Retinal pigment epithelial cell (primary cell): ENCODE data around the gene FCMR.

Source experiments
- DNase-seq: peaks from one replicate; pipeline ENCODE4 v3.0.0-alpha.2; 2010; ENCODE audit warnings: low read depth
- H3K4me3 ChIP-seq: 2 replicates; pipeline ENCODE4 v1.5.1; 2011; ENCODE audit warnings: mild to moderate bottlenecking, low read length, control low read depth, moderate library complexity
- CTCF ChIP-seq: conservative IDR thresholded peaks from 2 replicates; pipeline ENCODE4 v1.5.1; 2011; ENCODE audit warnings: low read depth, low read length, control low read depth, inconsistent platforms

The FCMR gene

GRCh38 chr1:206893380-206893779 lies 28.4 kb downstream of the FCMR start:
- DNase-seq: no peak
- TF ChIP-seq CTCF: no peak
- H3K4me3 ChIP-seq: no peak overlapping the region

GRCh38 chr1:206892351-206892984 lies 29.3 kb downstream of the FCMR start:
- no peak for DNase-seq
- no peak for TF ChIP-seq CTCF
- no peak overlapping the region for H3K4me3 ChIP-seq

- no peak overlapping the region for H3K4me3 ChIP-seq
- DNase-seq: no peak
- no peak for TF ChIP-seq CTCF
These were observed 30.3 kb downstream of the FCMR start for GRCh38 chr1:206891412-206891811.

- no peak overlapping the region for H3K4me3 ChIP-seq
- no peak for DNase-seq
- no peak for TF ChIP-seq CTCF
These were observed 31.3 kb downstream of the FCMR start for GRCh38 chr1:206890125-206891060.

- DNase-seq: no peak
- no peak overlapping the region for H3K4me3 ChIP-seq
- no peak for TF ChIP-seq CTCF
These were observed 34.0 kb downstream of the FCMR start for GRCh38 chr1:206887701-206888100.

- no peak for DNase-seq
- no peak for TF ChIP-seq CTCF
- H3K4me3 ChIP-seq: no peak overlapping the region
These were observed 34.9 kb downstream of the FCMR start for GRCh38 chr1:206886831-206887230.
